Measurements from ENCODE around the gene DLG2.

Gene DLG2

DNA sequence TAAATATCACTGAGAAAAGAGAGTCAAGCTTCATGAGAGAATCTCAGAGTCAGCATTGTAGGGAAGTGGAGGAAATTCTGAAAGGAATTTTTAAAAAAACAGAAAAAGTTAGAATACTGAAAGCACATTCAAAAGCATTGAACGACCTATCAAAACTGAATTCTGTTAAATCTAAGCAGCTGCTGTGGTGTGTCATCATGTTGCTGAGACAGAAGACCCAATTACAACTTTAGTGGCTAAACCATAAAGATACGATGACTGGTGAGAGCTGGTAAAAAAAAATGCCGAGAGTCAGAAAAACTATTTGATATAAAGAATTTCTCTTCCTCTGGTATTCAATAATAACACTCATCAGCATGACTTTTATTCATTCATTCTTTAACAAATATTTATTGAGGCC, 220.8 kb downstream of the DLG2 start:
- TF ChIP-seq FOXP2 (optimal IDR thresholded peaks at IDR 0.05; ENCODE audit: borderline replicate concordance, extremely low read depth, extremely low read length, insufficient read depth) (no peak), SIN3A (IDR thresholded peaks at IDR 0.05; ENCODE audit: borderline replicate concordance, insufficient read depth, low read length) (no peak), POLR2AphosphoS5 (IDR thresholded peaks at IDR 0.05; ENCODE audit: low read depth, low read length) (no peak), TAF1 (IDR thresholded peaks at IDR 0.05; ENCODE audit: borderline replicate concordance, insufficient read depth, low read length) (no peak)
- TF ChIP-seq, protein P1, sequence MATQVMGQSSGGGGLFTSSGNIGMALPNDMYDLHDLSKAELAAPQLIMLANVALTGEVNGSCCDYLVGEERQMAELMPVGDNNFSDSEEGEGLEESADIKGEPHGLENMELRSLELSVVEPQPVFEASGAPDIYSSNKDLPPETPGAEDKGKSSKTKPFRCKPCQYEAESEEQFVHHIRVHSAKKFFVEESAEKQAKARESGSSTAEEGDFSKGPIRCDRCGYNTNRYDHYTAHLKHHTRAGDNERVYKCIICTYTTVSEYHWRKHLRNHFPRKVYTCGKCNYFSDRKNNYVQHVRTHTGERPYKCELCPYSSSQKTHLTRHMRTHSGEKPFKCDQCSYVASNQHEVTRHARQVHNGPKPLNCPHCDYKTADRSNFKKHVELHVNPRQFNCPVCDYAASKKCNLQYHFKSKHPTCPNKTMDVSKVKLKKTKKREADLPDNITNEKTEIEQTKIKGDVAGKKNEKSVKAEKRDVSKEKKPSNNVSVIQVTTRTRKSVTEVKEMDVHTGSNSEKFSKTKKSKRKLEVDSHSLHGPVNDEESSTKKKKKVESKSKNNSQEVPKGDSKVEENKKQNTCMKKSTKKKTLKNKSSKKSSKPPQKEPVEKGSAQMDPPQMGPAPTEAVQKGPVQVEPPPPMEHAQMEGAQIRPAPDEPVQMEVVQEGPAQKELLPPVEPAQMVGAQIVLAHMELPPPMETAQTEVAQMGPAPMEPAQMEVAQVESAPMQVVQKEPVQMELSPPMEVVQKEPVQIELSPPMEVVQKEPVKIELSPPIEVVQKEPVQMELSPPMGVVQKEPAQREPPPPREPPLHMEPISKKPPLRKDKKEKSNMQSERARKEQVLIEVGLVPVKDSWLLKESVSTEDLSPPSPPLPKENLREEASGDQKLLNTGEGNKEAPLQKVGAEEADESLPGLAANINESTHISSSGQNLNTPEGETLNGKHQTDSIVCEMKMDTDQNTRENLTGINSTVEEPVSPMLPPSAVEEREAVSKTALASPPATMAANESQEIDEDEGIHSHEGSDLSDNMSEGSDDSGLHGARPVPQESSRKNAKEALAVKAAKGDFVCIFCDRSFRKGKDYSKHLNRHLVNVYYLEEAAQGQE (IDR thresholded peaks at IDR 0.05; ENCODE audit: insufficient read depth in 1 of 2, low read depth in 2 of 2, low read length in 2 of 2) = no peak

DNA sequence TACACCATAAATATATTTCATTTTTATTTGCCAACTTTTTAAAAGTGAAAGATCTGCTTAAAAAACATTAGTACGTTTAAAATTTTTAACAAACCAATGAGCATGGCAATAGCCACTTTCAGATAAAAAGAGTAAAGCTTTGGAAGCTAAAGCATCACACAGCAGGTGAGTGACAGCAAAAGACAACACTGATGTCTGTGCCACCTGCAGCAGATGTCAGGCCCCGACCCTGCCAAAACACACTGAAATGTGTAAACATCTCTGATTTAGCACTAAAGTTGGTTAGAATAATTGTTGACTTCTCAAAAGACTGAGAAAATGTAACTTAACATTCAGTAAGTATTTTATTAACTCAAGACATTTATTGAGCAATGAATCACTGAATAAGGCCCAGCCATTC, 232.9 kb downstream of the DLG2 start:
- TF ChIP-seq SIN3A (IDR thresholded peaks at IDR 0.05; ENCODE audit: borderline replicate concordance, insufficient read depth, low read length) (no peak), FOXP2 (optimal IDR thresholded peaks at IDR 0.05; ENCODE audit: borderline replicate concordance, extremely low read depth, extremely low read length, insufficient read depth) (no peak), TAF1 (IDR thresholded peaks at IDR 0.05; ENCODE audit: borderline replicate concordance, insufficient read depth, low read length) (no peak), POLR2AphosphoS5 (IDR thresholded peaks at IDR 0.05; ENCODE audit: low read depth, low read length) (no peak)
- TF ChIP-seq, protein P1 (IDR thresholded peaks at IDR 0.05; ENCODE audit: insufficient read depth in 1 of 2, low read depth in 2 of 2, low read length in 2 of 2) = no peak

- no peak for TF ChIP-seq POLR2AphosphoS5 (IDR thresholded peaks at IDR 0.05; ENCODE audit: low read depth, low read length)
- TF ChIP-seq SIN3A (IDR thresholded peaks at IDR 0.05; ENCODE audit: borderline replicate concordance, insufficient read depth, low read length) = no peak
- TF ChIP-seq FOXP2 (optimal IDR thresholded peaks at IDR 0.05; ENCODE audit: borderline replicate concordance, extremely low read depth, extremely low read length, insufficient read depth) = no peak
- no peak for TF ChIP-seq TAF1 (IDR thresholded peaks at IDR 0.05; ENCODE audit: borderline replicate concordance, insufficient read depth, low read length)
- TF ChIP-seq, protein P1 (IDR thresholded peaks at IDR 0.05; ENCODE audit: insufficient read depth in 1 of 2, low read depth in 2 of 2, low read length in 2 of 2) = no peak
These were observed 236.0 kb downstream of the DLG2 start for GRCh38 chr11:85391141-85391540.

DNA sequence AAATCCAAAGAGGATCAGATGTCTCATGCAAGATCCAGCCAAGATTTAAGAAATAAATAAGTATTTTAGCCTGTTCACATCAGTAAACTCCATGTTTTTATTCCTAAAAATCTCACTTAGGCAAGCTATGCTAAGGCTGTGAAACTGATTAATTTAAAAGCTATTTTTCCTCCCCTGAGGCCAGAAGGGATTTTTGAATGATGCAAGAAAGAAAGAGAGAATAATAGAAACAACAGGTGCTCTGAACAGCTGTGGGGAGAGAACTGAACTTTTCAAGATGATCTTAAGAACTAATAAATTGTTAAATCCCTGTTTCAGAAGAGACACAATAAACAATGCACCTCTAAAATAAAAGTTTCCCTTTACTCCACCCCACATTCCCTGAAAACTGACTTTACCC, 241.6 kb downstream of the DLG2 start:
- no peak for TF ChIP-seq POLR2AphosphoS5 (IDR thresholded peaks at IDR 0.05; ENCODE audit: low read depth, low read length)

- no peak for TF ChIP-seq SIN3A (IDR thresholded peaks at IDR 0.05; ENCODE audit: borderline replicate concordance, insufficient read depth, low read length)
- no peak for TF ChIP-seq FOXP2 (optimal IDR thresholded peaks at IDR 0.05; ENCODE audit: borderline replicate concordance, extremely low read depth, extremely low read length, insufficient read depth)
- TF ChIP-seq POLR2AphosphoS5 (IDR thresholded peaks at IDR 0.05; ENCODE audit: low read depth, low read length) = no peak
- no peak for TF ChIP-seq TAF1 (IDR thresholded peaks at IDR 0.05; ENCODE audit: borderline replicate concordance, insufficient read depth, low read length)
- TF ChIP-seq, protein P1 (IDR thresholded peaks at IDR 0.05; ENCODE audit: insufficient read depth in 1 of 2, low read depth in 2 of 2, low read length in 2 of 2) = no peak
These were observed 242.0 kb downstream of the DLG2 start for GRCh38 chr11:85385111-85385510.
